HG02588 (cell line): ENCODE results near the gene DESI2.
"Not testable (repeated sequence)": the region's sequence is repeated elsewhere in the genome, so short reads cannot be mapped to it uniquely, and the experiment has no call there.

Experiments
- ATAC-seq: cut with Tn5 transposase; IDR thresholded peaks from one replicate; pipeline ENCODE4 v1.9.1; 2021; ENCODE audit warnings: mild to moderate bottlenecking, moderate library complexity; ENCODE audit not compliant: unreplicated experiment

The DESI2 gene

DNA sequence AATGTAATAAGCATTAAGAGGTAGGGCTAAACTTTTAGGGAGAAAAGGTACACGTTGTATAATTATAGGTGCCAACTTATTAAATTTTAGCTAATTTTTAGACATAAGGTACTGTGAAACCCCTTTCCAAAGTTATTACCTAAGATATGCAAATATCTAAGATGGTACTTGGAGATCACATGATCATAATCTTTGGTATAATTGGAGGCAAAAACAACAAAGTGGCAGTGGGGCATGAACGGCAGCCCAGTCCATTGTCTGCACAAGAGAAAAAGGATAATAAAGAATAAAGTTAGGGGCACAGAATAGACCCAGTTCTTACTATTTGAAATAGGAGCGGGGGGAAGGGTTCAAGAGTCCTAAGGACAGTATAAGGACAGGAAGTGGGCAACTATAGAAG lies 51.2 kb downstream of the DESI2 start:
- ATAC-seq: no peak

GRCh38 chr1:244705261-244706234 lies 52.6 kb downstream of the DESI2 start:
- ATAC-seq: no peak

DNA sequence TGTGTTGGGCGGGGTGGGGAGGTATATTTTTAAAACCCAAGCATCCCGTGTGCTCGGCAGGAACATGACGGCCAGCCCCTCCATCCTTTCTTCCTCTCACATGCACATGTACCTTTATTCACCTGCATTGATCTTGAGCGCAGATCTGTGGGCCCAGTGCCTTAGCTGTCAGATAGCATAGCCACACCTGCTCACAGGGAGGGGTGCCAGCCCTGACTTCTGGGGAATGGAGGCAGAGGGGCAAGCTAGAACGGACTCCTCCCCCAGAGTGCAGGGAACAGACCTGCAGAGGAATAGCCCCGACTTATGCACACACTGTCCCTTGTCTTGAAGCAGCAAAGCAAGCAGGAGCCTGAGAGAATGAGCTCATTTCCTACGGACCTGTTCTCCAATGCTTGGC lies 56.1 kb downstream of the DESI2 start:
- ATAC-seq: no peak

DNA sequence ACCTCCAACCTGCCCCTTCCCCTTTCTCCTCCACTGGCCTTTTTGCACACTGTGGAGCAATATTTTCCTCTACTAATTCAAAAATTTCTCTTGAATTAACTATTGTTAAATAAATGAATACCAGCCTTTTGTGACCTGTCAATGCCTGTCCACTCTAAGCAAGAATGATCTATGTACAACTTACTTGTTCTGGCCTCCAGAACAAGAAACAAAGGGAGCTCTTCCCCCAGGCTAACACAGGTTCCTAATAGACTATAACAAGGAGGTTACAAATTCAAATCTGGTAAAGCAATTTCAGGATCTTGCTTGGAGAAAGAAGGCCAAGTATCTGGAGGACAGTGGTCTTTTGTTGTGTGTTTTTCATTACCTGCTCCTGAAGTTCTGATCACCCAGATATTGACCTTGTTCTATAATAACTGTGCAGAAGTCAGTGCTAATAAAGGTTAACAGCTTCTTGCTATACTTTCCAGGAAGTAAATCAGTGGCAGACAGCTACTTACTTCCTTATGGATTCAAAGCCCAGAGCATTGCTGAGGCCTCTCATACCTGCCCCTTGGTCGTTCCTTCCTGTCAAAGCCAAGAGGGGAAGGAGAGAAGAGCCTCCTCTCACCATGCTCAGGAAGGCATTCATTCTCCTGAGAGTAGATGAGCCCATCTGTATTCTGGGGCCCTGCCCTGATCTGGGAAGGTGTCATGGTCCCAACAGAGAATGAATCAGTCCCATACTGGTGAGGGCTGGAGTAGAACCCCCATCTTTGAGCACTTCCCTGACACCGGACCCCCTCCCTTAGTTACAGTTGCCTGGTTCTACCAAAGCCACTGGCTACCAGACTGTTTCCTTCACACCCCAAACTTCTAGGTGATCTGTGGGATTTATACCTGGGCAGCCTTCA lies 56.8 kb downstream of the DESI2 start:
- ATAC-seq: no peak

DNA sequence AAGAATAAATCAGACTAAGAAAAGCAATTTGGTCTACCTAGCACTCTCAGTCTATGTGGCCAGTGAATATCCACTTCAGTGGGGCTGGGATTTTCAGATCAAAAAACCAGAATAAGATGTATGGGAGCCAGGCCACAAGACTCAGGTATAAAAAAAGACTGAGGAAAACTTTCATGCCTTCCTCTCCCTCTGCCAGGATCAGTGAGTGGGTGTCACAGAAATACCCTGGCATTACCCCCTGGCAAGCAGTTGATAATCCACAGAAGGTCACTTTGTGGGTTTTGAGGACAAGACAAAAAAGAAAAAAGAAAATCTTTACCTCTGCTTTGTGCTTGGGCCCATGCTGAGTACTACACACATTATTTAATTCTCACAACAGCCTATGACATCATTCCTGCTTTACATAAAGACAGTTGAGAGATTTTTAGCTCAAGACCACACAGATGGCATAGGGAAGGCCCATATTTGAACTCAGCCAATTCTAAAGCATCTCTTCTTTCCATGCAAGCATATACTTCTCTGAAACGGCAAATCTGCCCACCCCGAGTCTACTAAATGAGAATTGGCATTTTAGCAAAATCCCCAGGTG lies 57.6 kb downstream of the DESI2 start:
- no peak for ATAC-seq

DNA sequence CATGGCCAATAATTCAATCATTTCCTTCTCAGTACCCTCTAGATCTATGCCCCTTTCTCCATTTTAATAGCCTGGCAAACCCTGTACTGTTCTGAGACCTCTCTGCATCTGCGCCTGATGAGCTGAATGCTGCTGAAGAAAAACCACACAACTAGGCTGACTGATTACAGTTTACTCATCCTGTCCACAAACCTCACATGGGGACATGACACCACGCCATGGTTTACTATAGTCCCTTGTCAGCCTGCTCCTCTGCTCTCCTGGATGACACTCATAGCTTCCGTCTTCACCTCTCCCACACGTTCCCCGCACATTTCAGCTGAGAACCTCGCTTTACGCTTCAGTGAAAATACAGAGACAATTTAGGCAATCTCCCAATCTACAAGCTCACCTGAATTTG lies 59.7 kb downstream of the DESI2 start:
- no peak for ATAC-seq

DNA sequence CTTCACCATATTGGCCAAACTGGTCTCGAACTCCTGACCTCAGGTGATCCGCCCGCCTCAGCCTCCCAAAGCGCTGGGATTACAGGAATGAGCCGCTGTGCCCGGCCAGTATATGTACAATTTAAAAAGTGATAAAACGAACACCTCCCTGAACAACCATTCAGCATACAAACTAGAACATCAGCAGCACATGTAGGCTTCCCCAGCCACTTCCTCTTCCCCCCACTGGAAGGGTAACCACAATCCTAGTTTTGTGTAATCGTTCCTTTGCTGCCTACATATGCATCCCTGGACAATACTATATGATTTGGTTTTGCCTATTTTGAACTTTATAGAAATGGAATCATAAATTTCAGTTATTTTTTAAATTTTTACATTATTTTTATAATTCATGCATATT lies 60.4 kb downstream of the DESI2 start:
- no peak for ATAC-seq

DNA sequence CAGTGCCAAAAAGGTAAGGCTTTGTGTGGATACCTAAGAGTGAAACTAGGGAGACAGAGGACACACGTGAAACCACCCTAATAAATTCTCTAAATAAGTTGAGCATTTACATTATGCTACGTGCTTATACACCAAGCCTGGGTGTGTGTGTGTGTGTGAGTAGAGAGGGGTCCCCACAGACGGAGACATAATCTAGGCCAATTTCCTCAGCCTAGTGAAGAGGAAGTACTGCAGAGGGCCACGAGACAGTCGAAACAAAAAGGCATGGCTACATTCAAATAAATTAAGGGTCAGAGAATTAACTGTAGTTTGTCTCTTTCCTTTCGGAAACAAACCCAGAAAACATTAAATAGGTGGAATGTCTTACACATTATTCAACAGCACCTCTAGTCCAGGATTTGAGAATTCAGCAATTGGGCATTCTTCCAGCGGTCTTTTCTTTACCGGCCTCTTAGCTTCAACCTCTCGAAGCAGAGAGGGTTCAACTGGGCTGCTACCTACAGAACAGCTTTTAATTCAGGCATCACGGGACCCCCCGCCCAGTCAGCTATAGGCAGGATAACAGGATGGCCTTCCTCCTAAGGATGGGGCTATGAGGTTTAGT lies 75.0 kb downstream of the DESI2 start:
- ATAC-seq: no peak

DNA sequence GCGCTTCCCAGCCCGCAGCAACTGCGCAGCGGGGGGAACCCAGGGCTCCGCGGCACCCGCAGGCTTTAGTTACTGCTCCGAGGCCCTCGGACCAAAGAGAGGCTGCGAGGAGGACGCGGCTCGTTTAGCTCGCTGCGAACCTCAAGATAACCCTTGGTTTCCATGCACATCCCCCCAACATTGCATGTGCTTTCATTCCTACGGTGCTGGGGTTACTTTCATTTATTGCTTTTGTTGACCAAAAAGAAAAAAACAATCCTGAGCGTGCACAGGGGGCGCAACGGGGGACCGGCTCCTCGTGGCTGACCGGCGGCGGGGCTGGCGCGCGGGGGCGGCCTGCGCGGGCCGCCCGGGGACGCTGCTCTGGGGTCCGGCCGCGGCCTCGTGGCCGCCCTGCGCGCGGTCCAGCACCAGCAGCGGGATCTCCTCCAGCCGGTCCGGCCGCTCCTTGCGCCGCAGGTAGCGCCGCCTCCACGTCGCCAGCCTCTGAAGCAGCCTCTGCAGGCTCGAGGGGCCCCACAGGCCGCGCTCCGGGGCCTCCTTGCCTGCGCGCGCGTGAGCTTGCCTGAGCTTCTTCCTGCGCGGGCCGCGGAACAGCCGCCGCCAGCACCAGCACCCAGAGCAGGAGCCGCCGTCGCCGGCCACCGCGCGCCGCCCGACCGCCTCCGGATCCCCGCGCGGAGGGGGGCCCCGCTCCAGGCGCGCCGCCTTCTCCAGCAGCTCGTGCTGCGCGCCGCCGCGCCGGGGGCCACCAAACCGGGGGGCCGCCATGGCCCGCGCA lies 77.4 kb downstream of the DESI2 start:
- ATAC-seq: no peak

DNA sequence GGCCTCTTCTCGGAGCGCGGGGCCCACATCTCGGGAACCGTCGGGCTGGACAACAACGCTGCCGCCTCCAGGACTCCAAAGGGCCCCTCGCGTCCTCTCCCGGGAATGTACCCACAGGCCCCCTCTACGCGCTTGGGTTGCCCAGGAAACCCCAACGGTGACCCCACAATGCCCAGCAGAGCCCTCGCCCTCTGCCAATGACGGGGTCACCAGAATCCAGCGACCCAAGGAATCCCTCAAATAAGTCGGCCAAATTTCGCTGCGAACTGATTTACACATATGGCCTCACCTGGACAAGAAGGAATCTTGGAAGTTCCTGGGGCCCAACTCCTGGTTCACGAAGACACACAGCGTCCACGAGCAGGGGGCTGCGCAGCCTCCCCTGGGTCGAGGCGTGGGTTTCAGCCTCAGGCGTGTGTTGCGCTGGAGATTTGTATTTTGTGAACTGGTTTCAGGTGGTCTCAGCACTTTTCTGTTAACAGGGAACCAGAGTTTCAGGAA lies 78.1 kb downstream of the DESI2 start:
- ATAC-seq: no peak

DNA sequence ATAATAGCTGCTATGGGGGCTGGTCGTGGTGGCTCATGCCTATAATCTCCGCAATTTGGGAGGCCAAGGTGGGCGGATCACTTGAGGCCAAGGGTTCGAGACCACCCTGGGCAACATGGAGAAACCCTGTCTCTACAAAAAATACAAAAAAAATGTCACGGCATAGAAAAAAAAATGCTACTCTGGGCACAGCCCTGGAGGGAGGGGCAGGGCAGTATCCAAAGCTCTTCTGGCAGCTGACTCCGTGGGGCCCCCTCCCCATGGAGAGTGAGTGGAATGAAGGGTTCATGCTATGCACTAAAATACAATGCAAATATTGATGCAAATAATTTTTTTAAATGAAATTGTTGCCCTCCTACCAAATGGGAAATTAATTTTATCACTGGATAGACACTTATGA lies 78.7 kb downstream of the DESI2 start:
- ATAC-seq: no peak

DNA sequence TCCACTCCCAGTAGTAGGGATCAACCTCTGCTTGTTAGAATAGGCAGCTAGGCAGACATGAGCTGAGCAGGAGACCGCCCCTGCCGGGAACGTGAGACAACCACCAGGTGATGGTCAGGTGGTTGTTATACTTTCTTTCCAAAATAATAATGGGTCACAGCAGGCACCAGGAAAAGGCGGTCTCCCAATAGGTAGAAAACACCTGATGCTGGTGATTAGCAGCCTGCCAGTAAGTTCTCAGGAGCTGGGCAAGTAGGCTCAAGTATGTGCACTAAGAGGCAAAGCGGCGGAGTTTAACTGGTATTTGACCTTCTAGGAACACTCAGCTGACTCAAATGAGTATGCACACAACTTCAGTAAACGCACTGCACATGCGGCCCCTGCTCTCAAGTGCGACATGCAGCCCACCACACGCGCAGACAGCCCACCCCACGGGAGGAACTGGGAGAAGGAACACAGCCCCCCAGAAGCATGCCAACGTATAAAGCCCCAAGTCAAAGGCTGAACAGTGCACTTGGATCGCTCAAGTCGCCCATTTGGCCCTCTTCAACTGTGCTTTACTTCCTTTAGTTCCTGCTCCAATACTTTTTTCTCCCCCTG lies 80.0 kb downstream of the DESI2 start:
- no peak for ATAC-seq

DNA sequence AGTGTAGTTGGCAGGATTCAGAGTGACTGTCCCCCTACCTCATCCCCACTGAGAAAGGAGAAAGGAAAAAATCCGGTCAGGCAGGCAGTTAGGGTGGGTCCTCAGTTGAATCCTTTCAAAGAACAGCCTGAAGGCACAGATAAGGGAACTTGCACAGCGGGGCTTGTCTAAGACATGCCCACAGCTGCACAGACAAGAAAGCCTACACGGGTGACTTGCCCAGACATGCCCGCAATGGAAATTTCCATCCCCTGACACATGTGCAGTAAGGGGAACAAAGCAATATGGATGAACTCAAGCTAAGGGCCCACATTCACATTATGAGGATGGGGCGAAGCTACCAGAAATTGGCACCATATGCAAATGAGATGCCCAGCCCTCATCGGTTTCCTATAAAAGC lies 82.5 kb downstream of the DESI2 start:
- no peak for ATAC-seq

GRCh38 chr1:244735876-244736561 lies 83.1 kb downstream of the DESI2 start:
- no peak for ATAC-seq

DNA sequence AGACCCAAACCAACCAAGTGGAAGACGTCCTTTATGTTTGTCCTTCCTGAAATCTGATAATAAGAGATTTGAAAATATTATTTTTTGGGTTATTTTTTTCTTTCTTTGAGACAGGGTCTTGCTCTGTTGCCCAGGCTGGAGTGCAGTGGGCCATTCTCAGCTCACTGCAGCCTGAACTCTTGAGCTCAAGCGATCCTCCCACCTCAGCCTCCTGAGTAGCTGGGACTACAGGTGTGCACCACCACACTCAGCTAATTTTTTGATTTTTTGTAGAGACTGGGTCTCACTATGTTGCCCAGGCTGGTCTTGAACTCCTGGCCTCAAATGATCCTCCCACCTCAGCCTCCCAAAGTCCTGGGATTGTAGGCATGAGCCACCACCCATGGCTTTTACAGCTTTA lies 86.2 kb downstream of the DESI2 start:
- ATAC-seq: not testable (repeated sequence)

DNA sequence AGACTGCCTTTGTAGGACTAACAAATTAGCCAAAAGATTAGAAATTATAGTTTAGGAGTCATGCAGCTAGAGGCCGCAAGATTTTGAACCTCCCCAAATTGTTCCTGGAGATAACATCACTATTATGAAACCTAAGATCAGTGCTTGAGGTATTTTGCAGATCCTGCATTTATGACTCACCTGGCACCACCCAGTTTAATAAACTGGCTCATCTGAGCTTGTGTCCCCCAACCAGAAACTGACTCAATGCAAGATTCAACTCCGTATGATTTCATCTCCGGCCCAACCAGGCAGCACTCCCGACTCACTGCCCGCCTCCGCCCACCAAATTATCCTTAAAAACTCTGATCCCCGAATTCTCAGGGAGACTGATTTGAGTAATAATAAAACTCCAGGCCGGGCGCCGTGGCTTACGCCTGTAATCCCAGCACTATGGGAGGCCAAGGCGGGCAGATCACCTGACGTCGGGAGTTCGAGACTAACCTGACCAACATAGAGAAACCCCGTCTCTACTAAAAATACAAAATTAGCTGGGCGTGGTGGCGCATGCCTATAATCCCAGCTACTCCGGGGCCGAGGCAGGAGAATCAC lies 87.2 kb downstream of the DESI2 start:
- not testable (repeated sequence) for ATAC-seq

- ATAC-seq: no peak
Measured at GRCh38 chr1:244741692-244742091, 88.8 kb downstream of the DESI2 start.

DNA sequence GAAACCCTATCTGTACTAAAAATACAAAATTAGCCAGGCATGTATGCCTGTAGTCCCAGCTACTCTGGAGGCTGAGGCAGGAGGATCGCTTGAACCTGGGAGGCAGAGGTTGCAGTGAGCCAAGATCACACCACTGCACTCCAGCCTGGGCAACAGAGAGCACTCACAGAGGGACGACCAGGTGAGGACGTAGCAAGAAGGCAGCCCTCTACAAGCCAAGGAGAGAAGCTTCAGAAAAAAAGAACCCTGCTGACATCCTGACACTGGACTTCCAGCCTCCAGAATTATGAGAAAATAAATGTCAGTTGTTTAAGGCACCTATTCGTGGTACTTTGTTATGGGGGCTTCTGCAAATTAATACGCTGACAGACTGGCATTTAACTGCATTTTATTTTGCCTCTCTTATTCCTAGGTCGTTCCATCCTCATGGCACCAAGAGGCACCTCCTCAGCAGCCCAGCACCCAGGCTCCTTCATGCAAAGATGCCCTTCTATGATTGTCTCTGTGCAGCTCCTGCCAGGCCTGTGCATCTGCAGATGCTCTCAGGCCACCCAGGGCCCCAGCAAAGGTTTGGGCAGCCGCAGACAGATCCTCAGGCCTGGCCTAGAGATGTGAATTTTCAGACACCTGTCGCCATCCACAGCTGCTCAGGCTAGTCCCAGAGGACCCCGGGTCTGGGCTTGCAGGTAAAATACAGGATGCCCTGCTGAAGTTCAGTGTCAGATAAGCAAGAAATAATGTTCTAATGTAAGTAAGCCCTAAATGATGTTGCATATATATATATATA lies 96.5 kb downstream of the DESI2 start:
- no peak for ATAC-seq
